Endometrial microvascular endothelial cells (primary cell): ENCODE results near the gene SMARCAD1. TPM values are rescaled to one million over a fixed set of nuclear protein-coding genes. Genes with fewer than 3 reads are reported as not detected.
"Not testable (repeated sequence)": the region's sequence is repeated elsewhere in the genome, so short reads cannot be mapped to it uniquely, and the experiment has no call there.

Experiments
- in situ Hi-C: cut with HindIII; loops from 2 replicates; pipeline ENCODE4 v1.10.0; 2017; ENCODE audit warnings: low sequenced_read_pairs, low pct_unique_long_range_greater_than_20kb; ENCODE audit errors: inconsistent ontology term
- total RNA-seq: library from RNA; depleted of rRNA; stranded (reverse); fragments of >200 nt; gene quantifications from one replicate; pipeline ENCODE4 v1.2.3, GENCODE V29; 2015; ENCODE audit errors: inconsistent ontology term

Gene SMARCAD1
- total RNA-seq, 1 donor from 2014 or later, result 23.9 TPM

DNA sequence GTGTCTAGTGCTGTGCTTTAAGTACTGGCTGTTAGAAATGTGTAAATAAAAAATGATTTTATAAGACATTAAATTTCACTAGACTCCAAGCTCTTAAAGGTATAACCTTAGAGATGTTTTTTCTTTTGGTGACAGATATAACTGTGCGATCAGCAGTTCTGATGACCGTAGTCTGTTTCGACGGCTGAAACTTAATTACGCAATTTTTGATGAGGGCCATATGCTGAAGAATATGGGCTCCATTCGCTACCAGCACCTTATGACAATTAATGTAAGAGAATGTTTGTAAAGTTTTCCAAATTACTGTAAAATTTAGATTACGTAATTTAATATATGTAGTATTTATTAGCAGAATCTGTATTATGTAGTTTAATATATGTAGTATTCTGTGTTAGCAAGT, 68.5 kb downstream of the SMARCAD1 start:
- in situ Hi-C loops, result no loop called here

- in situ Hi-C loops, result no loop called here
Measured at GRCh38 chr4:94277534-94277933, 69.9 kb downstream of the SMARCAD1 start.

- in situ Hi-C loops, result no loop called here
Measured at GRCh38 chr4:94278781-94279180, 71.1 kb downstream of the SMARCAD1 start.

DNA sequence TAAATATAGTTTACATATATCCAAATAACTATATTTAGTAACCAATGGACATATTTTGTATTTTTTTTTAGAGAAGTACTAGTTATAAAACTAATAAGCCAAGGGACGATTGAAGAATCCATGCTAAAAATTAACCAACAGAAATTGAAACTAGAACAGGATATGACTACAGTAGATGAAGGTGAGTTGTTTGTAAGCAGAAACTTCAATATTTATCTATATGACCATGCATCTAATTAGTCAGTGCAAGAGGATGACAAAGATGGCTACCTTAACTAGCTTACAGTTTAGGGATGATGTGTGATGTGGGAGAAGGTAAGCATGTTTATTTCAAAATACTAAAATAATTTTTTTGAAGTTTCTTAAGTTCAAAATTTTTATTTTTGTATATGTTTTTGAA, 77.2 kb downstream of the SMARCAD1 start:
- in situ Hi-C loops, result no loop called here

- in situ Hi-C loops, result no loop called here
Measured at GRCh38 chr4:94285666-94286065, 78.0 kb downstream of the SMARCAD1 start.

GRCh38 chr4:94290245-94290644, 82.6 kb downstream of the SMARCAD1 start:
- in situ Hi-C loops, result no loop called here

DNA sequence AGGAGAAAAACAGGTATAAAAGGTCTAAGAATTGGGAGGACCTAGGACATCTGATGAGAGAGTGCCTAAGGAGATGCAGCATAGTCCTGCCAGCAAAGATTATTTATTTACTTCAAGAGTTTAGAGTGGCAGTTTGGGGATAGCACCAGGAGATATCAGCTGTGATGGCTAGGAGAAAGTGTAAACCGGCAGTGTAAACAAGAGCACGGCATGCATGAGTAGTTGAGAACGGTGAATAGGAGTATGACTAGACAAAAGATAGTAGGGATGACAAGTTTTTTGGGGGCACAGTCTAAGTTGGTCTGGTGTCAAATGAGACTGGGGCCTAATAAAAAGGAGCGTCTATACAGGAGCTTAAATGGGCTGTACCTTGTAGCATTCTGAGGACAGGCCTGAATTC, 86.3 kb downstream of the SMARCAD1 start:
- in situ Hi-C loops, result not testable (repeated sequence)

DNA sequence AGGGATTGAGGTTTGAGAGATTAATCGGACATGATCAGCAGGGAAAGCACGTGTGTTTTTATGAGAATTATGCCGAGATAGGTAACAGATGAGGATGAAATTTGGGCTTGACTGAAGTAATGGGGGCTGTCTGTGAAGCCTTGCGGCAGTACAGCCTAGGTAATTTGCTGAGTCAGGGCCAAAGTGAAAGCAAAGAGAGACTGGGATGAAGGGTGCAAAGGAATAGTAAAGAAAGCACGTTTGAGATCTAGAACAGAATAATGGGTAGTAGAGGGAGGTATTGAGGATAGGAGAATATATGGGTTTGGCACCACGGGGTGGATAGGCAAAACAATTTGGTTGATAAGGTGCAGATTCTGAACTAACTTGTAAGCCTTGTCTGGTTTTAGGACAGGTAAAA, 87.8 kb downstream of the SMARCAD1 start:
- in situ Hi-C loops, result not testable (repeated sequence)

DNA sequence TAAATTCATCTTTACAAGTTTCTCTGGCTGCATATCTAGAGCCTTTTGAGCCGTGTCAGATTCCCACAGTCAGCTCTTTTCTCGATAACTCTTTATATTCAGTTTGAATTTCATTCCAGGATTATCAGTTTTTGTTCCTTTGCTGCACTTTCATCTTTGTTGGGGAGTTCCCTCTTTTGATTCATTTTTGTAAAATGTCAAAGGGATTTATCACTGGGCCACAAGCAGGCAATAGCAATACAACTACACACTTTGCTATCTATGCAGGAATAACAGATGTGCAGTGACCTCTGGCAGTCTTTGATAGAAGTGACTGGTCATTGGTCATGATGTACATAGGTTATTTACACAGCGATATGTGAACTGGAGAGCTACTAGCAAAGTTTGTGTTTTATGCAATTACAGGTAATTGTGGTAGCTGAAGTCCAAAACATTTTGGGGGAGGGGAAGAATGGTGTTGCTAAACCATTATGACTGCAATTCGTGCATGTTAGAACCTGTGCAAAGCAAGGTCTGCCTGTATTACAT, 91.1 kb downstream of the SMARCAD1 start:
- in situ Hi-C loops, result no loop called here

GRCh38 chr4:94302191-94302590, 94.5 kb downstream of the SMARCAD1 start:
- in situ Hi-C loops, result no loop called here

GRCh38 chr4:94304365-94304971, 96.8 kb downstream of the SMARCAD1 start:
- in situ Hi-C loops, result no loop called here

DNA sequence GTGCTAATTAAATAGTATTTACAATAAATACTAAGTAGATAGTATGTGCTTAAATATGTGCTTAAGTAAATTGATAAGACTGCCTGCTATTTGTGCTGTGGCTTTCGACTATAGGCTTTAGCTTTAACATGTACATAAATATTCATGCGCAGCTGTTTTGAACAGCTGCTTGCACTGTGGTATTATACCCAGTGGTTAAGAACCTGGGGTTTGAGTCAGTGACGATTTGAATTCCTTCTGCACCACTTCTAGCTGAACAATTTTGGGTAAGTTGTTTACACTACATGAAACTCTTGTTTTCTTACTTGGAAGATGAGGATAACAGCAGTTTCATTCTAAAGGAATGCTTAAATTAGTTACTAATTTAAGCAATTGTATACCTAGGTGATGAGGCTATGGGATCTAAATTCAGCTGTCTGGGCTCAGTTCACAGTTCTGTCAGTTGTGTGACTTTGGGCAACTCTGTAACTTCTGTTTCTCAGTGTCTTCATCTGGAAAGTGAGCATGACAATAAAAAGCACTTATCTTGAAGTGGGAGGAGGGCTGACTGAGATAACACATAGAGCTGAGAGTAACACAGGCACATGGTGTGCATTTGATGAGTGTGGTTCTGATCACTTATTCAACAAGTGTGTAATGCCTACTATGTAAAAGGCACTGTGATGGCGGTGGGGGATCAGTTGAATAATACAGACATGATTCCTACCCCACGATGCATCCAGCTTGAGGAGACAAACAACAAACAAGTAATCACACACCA, 98.0 kb downstream of the SMARCAD1 start:
- in situ Hi-C loops, result no loop called here

DNA sequence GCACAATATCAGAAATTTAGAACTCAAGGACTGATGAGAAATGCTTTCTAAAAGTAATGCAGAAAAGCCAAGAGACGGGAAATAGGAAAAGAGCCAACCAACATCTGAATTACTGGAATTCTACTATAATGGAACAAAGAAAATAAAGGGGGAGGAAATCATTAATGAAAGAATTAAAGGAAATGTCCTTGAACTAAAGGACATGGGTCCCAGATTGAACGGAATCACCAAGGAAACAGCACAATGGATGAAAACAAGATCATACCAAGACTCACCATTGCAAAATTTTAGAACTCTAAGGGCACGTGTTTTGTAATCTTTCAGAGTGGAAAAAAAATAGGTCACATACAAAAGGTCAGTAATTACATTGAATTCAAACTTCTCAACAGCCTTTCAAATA, 99.0 kb downstream of the SMARCAD1 start:
- in situ Hi-C loops, result no loop called here

DNA sequence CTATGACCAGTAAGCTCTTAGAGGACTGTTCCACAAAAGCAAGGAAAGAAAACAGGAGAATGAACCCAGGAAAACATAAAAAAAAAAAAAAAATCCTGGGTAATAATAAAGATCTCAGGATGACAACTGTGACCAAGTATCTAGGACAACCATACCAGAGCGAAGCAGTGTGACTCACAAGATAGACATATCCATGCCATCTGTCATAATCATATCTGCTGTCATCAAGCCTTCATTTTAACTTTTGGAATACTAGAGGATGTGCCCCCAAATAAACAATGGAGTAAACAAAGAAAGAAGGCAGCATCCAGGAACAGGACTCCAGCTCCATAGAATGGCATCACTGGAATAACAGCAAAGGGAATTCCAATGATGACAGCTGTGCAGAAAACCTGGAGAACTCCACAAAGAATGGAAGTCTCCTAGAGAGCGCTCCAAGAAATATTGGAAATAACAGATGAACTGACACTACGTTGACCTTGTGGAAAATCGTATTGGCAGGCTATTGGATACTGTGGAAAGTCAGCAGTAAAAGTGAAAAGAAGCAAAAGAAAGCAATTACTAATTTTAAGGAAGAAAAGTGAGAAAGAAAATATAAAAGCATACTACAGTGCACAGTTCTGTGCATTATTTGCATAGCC, 99.7 kb downstream of the SMARCAD1 start:
- in situ Hi-C loops, result no loop called here

- in situ Hi-C loops, result not testable (repeated sequence)
Measured at GRCh38 chr4:94319927-94320326, 112.3 kb downstream of the SMARCAD1 start.

- in situ Hi-C loops, result no loop called here
Measured at GRCh38 chr4:94325835-94326234, 118.2 kb downstream of the SMARCAD1 start.

- in situ Hi-C loops, result no loop called here
Measured at GRCh38 chr4:94329933-94330332, 122.3 kb downstream of the SMARCAD1 start.

GRCh38 chr4:94332983-94333590, 125.4 kb downstream of the SMARCAD1 start:
- in situ Hi-C loops, result no loop called here

- in situ Hi-C loops, result no loop called here
Measured at GRCh38 chr4:94333866-94334265, 126.2 kb downstream of the SMARCAD1 start.

- in situ Hi-C loops, result no loop called here
Measured at GRCh38 chr4:94334476-94334875, 126.8 kb downstream of the SMARCAD1 start.
